ENCODE data around the gene RSPH10B2. TPM values are rescaled to one million over a fixed set of nuclear protein-coding genes. Genes with fewer than 3 reads are reported as not detected.
A peak's percentile ranks its signal among the peaks of the same experiment; 100 is the strongest.

Gene RSPH10B2
- total and polyA plus RNA-seq, 9 of the 15 experiments (the other 6 are each of a cell fraction or from before 2014, with no cell fraction given): 0.04 to 0.11 (median 0.08) TPM; not detected in 5

DNA sequence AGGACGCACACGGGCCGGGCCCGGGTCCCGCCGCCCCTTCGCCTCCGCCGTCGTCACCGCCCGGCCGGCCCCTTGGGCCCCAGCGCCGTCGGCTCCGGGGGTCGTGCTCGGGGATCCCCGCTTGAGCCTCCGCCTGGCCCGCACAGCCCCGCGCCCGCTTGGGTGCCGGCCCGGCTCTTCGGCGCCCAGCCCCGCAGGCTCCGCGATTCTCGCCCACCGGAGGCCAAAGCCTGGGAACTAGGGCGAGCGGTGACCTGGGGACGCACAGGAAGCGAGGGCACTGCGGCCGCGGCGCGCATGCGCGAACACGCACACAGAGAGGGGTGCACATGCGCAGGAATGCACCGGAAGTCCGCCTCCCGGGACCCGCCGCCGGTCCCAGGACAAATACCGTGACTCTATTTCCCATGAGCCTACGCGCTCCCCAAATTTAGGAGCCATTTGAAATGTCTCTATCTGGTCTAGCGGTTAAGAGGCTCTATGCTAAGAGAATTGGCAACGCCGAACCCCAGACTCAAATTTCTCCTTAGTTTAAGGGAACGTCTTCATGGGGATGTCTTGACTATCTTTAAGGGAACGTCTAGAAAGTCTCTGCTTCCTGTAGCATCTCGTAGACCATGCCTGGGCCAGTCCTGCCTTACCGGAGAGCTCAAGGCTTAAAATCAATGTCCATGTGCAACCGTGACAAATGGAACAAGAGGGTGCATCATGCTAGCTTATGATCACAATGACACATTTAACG, 47.1 kb upstream of the RSPH10B2 start, which contains the start of gene ZNF12 (continued):
- TF ChIP-seq, protein P1, sequence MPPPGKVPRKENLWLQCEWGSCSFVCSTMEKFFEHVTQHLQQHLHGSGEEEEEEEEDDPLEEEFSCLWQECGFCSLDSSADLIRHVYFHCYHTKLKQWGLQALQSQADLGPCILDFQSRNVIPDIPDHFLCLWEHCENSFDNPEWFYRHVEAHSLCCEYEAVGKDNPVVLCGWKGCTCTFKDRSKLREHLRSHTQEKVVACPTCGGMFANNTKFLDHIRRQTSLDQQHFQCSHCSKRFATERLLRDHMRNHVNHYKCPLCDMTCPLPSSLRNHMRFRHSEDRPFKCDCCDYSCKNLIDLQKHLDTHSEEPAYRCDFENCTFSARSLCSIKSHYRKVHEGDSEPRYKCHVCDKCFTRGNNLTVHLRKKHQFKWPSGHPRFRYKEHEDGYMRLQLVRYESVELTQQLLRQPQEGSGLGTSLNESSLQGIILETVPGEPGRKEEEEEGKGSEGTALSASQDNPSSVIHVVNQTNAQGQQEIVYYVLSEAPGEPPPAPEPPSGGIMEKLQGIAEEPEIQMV (tag; conservative IDR thresholded peaks at IDR 0.05; ENCODE audit: low read depth): no peak
- TF ChIP-seq ZNF57 (CRISPR knock-in tag; IDR thresholded peaks at IDR 0.05) (no peak), ZNF253 (CRISPR knock-in tag; conservative IDR thresholded peaks at IDR 0.05) (no peak), GABPB2 (CRISPR knock-in tag; conservative IDR thresholded peaks at IDR 0.05) (no peak), ZFPM2 (CRISPR knock-in tag; IDR thresholded peaks at IDR 0.05) (no peak), ZNF77 (CRISPR knock-in tag; IDR thresholded peaks at IDR 0.05) (no peak), SOX6 (IDR thresholded peaks at IDR 0.05) (no peak), MTA2 (IDR thresholded peaks at IDR 0.05; ENCODE audit: low read depth) (no peak), FOXP1 (CRISPR knock-in tag; IDR thresholded peaks at IDR 0.05) (peak; percentile 43; the same call in 1 of the 2 replicates), ZNF766 (CRISPR knock-in tag; conservative IDR thresholded peaks at IDR 0.05) (peak; percentile 34; the same call in 1 of the 2 replicates), GATAD2B (IDR thresholded peaks at IDR 0.05; ENCODE audit: borderline replicate concordance) (peak; percentile 73; the same call in 1 of the 2 replicates), FOXA1 (IDR thresholded peaks at IDR 0.05; ENCODE audit: borderline replicate concordance) (no peak), ZNF778 (CRISPR knock-in tag; IDR thresholded peaks at IDR 0.05) (no peak), ASH1L (IDR thresholded peaks at IDR 0.05; ENCODE audit: borderline replicate concordance, low read depth, partially characterized antibody) (no peak), BRD9 (IDR thresholded peaks at IDR 0.05; ENCODE audit: low read depth, partially characterized antibody) (no peak), ZNF79 (CRISPR knock-in tag; IDR thresholded peaks at IDR 0.05; ENCODE audit: low read depth) (no peak), ATF7 (IDR thresholded peaks at IDR 0.05) (peak; percentile 63; the same call in 1 of the 2 replicates), OTX1 (CRISPR knock-in tag; IDR thresholded peaks at IDR 0.05) (no peak), NFIC (IDR thresholded peaks at IDR 0.05) (no peak), MYBL2 (IDR thresholded peaks at IDR 0.05; ENCODE audit: low read depth) (no peak; the same call in 1 of the 2 replicates), MYBL2 (CRISPR knock-in tag; IDR thresholded peaks at IDR 0.05; ENCODE audit: borderline replicate concordance) (no peak)
- TF ChIP-seq, protein P2, sequence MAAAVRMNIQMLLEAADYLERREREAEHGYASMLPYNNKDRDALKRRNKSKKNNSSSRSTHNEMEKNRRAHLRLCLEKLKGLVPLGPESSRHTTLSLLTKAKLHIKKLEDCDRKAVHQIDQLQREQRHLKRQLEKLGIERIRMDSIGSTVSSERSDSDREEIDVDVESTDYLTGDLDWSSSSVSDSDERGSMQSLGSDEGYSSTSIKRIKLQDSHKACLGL (CRISPR knock-in tag; IDR thresholded peaks at IDR 0.05; ENCODE audit: borderline replicate concordance, poor library complexity, severe bottlenecking): no peak
- TF ChIP-seq, protein P3, sequence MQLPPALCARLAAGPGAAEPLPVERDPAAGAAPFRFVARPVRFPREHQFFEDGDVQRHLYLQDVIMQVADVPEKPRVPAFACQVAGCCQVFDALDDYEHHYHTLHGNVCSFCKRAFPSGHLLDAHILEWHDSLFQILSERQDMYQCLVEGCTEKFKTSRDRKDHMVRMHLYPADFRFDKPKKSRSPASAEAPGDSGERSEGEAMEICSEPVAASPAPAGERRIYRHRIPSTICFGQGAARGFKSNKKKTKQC (CRISPR knock-in tag; IDR thresholded peaks at IDR 0.05): no peak
- TF ChIP-seq, protein P4, sequence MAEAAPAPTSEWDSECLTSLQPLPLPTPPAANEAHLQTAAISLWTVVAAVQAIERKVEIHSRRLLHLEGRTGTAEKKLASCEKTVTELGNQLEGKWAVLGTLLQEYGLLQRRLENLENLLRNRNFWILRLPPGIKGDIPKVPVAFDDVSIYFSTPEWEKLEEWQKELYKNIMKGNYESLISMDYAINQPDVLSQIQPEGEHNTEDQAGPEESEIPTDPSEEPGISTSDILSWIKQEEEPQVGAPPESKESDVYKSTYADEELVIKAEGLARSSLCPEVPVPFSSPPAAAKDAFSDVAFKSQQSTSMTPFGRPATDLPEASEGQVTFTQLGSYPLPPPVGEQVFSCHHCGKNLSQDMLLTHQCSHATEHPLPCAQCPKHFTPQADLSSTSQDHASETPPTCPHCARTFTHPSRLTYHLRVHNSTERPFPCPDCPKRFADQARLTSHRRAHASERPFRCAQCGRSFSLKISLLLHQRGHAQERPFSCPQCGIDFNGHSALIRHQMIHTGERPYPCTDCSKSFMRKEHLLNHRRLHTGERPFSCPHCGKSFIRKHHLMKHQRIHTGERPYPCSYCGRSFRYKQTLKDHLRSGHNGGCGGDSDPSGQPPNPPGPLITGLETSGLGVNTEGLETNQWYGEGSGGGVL (CRISPR knock-in tag; IDR thresholded peaks at IDR 0.05): no peak
- TF ChIP-seq, protein P5, sequence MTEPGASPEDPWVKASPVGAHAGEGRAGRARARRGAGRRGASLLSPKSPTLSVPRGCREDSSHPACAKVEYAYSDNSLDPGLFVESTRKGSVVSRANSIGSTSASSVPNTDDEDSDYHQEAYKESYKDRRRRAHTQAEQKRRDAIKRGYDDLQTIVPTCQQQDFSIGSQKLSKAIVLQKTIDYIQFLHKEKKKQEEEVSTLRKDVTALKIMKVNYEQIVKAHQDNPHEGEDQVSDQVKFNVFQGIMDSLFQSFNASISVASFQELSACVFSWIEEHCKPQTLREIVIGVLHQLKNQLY (CRISPR knock-in tag; conservative IDR thresholded peaks at IDR 0.05): no peak
